Left renal cortex interstitium (tissue), 4 donors: ENCODE data around the gene FAM107B. TPM values are rescaled to one million over a fixed set of nuclear protein-coding genes. Genes with fewer than 3 reads are reported as not detected.

ENCODE experiments used
- DNase-seq, 4 donors: peaks; one replicate each; pipeline ENCODE4 v3.0.0-alpha.2; 2013; ENCODE audit warnings: low read depth in 4 of 4, low spot score in 2 of 4, missing footprints in 1 of 4
- polyA plus RNA-seq, 4 donors: library from polyadenylated mRNA; unstranded; fragments of 120-200 nt; gene quantifications; one replicate each; pipeline ENCODE4 v1.2.1, GENCODE V29; 2013; ENCODE audit not compliant: insufficient read length in 4 of 4

Gene FAM107B
- polyA plus RNA-seq, 4 donors: 78.9 to 113 (median 87.7) TPM

DNA sequence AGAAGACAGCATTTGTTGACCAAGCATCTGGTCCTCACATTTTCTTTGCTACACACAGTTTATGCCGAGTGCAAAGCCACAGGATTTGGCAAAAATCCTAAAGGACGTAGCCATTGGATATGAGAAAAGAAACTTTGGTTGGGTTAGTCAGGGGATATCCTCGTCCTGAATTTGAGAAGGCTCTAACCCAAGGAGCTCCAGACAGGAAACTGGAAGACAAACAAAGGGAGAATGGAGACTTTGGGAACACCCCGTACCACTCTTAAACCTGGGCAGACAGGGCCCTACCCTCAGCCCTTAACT lies 297.3 kb downstream of the FAM107B start:
- no peak for DNase-seq

DNA sequence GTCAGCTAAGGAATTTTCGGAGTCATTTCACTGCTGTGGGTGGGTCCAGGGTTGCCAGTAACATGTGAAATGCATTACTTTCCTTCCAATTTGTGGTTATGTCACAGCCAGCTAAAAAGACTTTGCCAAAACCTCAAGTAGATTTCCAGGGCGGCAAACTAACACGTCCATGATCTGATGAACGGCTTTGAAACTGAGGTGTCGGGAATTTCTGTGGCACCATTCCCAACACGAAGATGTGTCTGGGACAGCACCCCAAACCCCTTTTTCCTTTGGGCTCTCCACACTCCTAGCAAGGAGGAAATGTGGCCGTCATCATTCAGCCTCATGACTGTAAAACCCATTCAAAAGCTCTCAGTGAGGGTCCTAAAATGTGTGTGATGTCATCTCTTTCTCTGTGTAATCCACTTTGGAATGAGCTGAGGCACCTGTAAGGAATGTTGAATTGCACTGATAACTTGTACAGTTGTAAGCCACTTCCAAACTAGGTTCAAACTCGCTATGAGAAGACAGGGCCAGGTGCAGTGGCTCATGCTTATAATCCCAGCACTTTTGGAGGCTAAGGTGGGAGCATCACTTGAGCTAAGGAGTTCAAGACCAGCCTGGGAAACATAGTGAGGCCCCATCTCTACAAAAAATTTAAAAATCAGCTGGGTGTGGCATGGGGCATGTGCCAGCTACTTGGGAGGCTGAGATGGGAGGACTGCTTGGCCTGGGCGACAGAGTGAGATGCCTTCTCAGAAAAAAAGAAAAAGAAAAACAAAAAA lies 297.9 kb downstream of the FAM107B start:
- no peak for DNase-seq

DNA sequence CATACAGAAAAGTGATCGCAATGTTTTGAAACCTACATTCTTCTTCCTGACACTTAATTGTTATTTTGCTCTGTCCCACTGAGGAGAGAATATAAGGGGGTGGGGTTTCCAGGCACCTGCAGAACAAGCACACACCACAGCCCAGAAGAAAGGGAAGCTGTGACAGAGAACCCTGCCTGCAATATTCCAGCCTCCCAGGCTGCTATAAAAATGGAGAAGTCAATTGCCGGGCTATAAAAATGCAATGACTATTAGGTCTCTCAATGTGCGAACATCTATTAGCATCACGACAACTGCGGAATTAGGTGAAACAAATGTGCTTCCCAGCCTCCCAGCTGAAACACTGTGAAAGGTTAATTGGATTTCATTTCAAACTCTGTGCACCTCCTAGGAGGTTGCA lies 298.7 kb downstream of the FAM107B start:
- no peak for DNase-seq

DNA sequence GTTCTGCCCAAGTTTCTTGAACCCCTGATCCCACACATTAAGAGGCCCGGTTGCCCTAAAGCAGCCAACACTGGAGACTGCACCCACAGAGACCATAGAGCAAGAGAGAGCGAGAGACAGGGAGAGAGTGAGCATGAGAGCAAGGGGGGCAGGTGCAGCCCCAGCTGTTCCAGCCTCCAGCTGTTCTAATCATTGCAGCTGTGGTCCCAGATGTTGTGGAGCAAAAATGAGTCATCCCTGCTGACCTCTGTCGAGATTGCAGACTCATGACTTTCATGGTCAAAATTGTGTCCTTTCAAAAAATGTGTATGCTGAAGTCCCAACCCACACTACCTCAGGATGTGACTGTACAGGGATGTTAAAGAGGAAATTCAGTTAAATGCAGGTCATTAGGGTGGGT lies 300.0 kb downstream of the FAM107B start:
- DNase-seq: no peak

DNA sequence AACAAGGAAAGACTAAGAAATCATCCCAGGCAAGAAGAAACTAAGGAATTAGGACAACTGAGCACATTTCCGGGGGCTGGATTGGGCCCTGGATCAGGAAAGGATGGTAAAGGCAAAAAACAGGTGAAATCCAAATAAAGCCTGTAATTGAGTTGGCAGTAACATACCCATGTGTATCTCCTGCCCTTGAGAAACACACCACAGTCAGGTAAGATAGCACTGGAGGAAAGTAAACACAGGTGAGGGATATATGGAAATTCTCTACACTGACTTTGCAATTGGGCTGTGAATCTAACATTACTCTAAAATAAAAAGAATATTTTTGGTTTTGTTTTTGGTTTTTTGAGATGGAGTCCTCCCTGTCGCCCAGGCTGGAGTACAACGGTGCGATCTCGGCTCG lies 303.8 kb downstream of the FAM107B start:
- DNase-seq: no peak

DNA sequence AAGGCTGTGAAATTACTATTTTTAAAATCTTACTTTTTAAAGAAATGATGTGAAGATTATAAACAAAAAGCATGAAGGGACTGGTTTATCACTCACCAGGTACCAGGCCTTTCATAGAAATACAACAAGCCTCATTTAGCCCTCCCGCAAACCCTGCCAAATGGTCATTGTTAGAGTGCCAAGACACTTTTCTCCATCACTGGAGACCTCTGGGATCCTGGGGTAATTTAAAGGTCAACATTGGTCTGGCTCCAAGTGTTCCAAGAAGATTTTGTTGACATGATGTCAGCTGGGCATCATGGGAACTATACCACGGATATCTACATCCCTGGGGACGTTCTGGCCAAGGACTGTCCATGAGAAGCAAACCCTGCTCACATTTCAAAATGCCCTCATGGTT lies 306.0 kb downstream of the FAM107B start:
- DNase-seq: no peak

Other genes with a start within 250 kb of the FAM107B start
- 1 to 10 TPM; 2.1 to 4.1 (median 3.2) TPM for gene CDNF, start 63.1 kb upstream of the FAM107B start, polyA plus RNA-seq
- 10 to 100 TPM; 17.1 to 25.8 (median 20.6) TPM for gene HSPA14, start 63.4 kb upstream of the FAM107B start, polyA plus RNA-seq
- 10 to 100 TPM; 13.7 to 17.6 (median 16.7) TPM for gene MSANTD7, start 63.4 kb upstream of the FAM107B start, polyA plus RNA-seq
- gene SUV39H2, start 104.0 kb upstream of the FAM107B start, polyA plus RNA-seq: 10 to 100 TPM; 17.3 to 21.3 (median 18.5) TPM
- gene DCLRE1C, start 179.2 kb upstream of the FAM107B start, polyA plus RNA-seq: 10 to 100 TPM; 12.8 to 20.5 (median 16.7) TPM
- 1 to 10 TPM in 3 of 4 donors, under 1 TPM in 1; 0.86 to 1.6 (median 1.4) TPM for gene MEIG1, start 184.5 kb upstream of the FAM107B start, polyA plus RNA-seq